22Rv1 (cell line): ENCODE data around the gene SYPL2.

ENCODE experiments used
- H3K27ac ChIP-seq: fragments of 450-650 bp; 2 replicates; pipeline ENCODE4 v1.5.1; 2017
- ZFX ChIP-seq: fragments of 450-650 bp; IDR thresholded peaks from 2 replicates; pipeline ENCODE4 v1.6.1; 2017; ENCODE audit warnings: antibody characterized with exemption, borderline replicate concordance
- TF ChIP-seq, protein P1 (sequence below): fragments of 450-650 bp; IDR thresholded peaks from 2 replicates; pipeline ENCODE4 v1.5.1; 2017; ENCODE audit warnings: mild to moderate bottlenecking

The SYPL2 gene

GRCh38 chr1:109485001-109485400 lies 18.7 kb downstream of the SYPL2 start:
- TF ChIP-seq, protein P1, sequence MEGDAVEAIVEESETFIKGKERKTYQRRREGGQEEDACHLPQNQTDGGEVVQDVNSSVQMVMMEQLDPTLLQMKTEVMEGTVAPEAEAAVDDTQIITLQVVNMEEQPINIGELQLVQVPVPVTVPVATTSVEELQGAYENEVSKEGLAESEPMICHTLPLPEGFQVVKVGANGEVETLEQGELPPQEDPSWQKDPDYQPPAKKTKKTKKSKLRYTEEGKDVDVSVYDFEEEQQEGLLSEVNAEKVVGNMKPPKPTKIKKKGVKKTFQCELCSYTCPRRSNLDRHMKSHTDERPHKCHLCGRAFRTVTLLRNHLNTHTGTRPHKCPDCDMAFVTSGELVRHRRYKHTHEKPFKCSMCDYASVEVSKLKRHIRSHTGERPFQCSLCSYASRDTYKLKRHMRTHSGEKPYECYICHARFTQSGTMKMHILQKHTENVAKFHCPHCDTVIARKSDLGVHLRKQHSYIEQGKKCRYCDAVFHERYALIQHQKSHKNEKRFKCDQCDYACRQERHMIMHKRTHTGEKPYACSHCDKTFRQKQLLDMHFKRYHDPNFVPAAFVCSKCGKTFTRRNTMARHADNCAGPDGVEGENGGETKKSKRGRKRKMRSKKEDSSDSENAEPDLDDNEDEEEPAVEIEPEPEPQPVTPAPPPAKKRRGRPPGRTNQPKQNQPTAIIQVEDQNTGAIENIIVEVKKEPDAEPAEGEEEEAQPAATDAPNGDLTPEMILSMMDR = no peak
- TF ChIP-seq ZFX = no peak
- H3K27ac ChIP-seq = no peak overlapping the region

GRCh38 chr1:109487261-109487660 lies 20.9 kb downstream of the SYPL2 start:
- no peak overlapping the region for H3K27ac ChIP-seq
- TF ChIP-seq ZFX = no peak
- TF ChIP-seq, protein P1 = no peak

DNA sequence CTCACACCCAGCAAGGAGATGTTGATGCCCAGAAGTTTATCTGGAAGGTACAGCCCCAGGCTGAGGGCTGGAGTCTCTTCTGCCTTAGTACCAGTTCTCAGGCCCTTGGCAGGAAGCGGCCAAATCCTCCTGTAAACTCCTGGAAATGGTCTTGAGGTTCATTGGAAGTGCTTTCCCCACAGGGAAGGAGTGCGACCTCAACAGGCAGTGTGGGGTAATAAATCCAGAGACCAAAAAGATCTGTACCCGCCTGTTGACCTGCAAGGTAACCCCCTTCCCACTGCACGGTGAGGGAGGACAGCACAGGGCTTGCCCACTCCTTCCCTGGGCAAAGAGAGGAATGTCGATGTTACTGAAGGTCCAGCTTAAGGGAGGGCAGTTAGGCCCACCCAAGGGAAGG lies 21.9 kb downstream of the SYPL2 start:
- no peak for TF ChIP-seq ZFX
- TF ChIP-seq, protein P1 = no peak
- no peak overlapping the region for H3K27ac ChIP-seq

DNA sequence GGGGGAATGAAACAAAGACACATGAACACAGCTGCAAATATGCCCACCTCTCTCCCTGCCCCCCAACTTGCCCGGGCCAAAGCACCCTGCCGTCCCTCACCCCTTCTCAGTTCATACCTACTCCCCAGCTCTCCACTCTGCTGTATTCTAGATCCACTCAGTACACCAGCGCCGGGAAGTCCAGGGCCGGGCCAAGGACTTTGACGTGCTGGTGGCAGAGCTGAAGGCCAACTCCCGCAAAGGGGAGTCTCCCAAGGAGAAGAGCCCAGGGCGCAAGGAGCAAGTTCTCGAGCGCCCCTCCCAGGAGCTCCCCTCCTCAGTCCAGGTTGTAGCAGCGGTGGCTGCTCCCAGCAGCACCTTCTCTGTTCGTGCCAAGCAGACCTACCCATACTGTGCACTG lies 22.4 kb downstream of the SYPL2 start:
- H3K27ac ChIP-seq = no peak overlapping the region
- TF ChIP-seq, protein P1 = no peak
- no peak for TF ChIP-seq ZFX

GRCh38 chr1:109490029-109490933 lies 23.9 kb downstream of the SYPL2 start:
- no peak for TF ChIP-seq ZFX
- TF ChIP-seq, protein P1 = peak; percentile 83

DNA sequence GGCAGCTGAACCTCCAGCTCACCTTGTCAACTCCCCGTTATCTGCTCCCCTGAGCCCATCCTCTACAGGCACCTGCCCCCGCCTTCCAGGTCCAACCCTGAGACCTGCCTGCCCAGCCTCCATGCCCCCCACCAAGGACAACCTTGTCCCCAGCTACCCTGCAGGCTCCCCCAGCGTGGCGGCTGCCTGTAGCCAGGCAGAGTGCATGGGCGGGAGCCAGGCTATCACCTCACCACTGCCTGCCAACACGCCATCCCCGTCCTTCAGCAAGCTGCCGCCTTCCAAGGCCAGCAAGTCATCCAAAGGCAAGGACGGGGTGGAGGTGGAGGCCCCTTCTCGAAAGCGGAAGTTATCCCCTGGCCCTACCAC lies 24.6 kb downstream of the SYPL2 start:
- H3K27ac ChIP-seq = no peak overlapping the region
- TF ChIP-seq, protein P1 = peak; percentile 44
- no peak for TF ChIP-seq ZFX

More at GRCh38 chr1:109490029-109490933, 23.9 kb downstream of the SYPL2 start:
- no peak overlapping the region for H3K27ac ChIP-seq

- TF ChIP-seq, protein P1 = no peak
- TF ChIP-seq ZFX = no peak
- no peak overlapping the region for H3K27ac ChIP-seq
Observed at GRCh38 chr1:109491372-109491771, 25.0 kb downstream of the SYPL2 start.
